Thymus (tissue), 11 donors: ENCODE measurements around the gene CCDC83. TPM values are rescaled to one million over a fixed set of nuclear protein-coding genes. Genes with fewer than 3 reads are reported as not detected.

Experiments used
- DNase-seq, 9 donors: peaks; one replicate each; pipeline ENCODE4 v3.0.0-alpha.2; 2013; ENCODE audit warnings: low spot score in 9 of 9, low read depth in 6 of 9, missing footprints in 1 of 9
- H3K27ac ChIP-seq, 2 donors: one replicate each; pipeline ENCODE4 v1.5.1; 2013; ENCODE audit warnings: control low read depth in 1 of 2, low read depth in 1 of 2, low read length in 1 of 2, mild to moderate bottlenecking in 1 of 2, moderate library complexity in 1 of 2
- H3K27me3 ChIP-seq, 2 donors: one replicate each; pipeline ENCODE4 v1.5.1; 2013; ENCODE audit warnings: low read length in 1 of 2; ENCODE audit not compliant: control insufficient read depth in 2 of 2, insufficient read depth in 1 of 2
- H3K36me3 ChIP-seq, 2 donors: one replicate each; pipeline ENCODE4 v1.5.1; 2013; ENCODE audit warnings: low read length in 1 of 2, mild to moderate bottlenecking in 1 of 2, moderate library complexity in 1 of 2; ENCODE audit not compliant: control insufficient read depth in 2 of 2, insufficient read depth in 2 of 2
- H3K4me1 ChIP-seq, 2 donors: one replicate each; pipeline ENCODE4 v1.5.1; 2013; ENCODE audit warnings: low read length in 2 of 2; ENCODE audit not compliant: control insufficient read depth in 2 of 2, insufficient read depth in 2 of 2
- H3K4me3 ChIP-seq, 2 donors: one replicate each; pipeline ENCODE4 v1.5.1; 2013; ENCODE audit warnings: low read length in 2 of 2, control low read depth in 1 of 2, mild to moderate bottlenecking in 1 of 2
- H3K9me3 ChIP-seq, 2 donors: one replicate each; pipeline ENCODE4 v1.5.1; 2013; ENCODE audit warnings: low read length in 1 of 2, mild to moderate bottlenecking in 1 of 2; ENCODE audit not compliant: control insufficient read depth in 2 of 2, insufficient read depth in 1 of 2
- WGBS: extraction: QIAGEN DNeasy Blood & Tissue Kit; methylation state at CpG from one replicate; pipeline ENCODE4 v1.1.7; 2013; 5-methylcytosine and 5-hydroxymethylcytosine counted together
- polyA plus RNA-seq: library from polyadenylated mRNA; stranded (reverse); fragments of 200-250 nt; gene quantifications from one replicate; pipeline ENCODE4 v1.2.3, GENCODE V29; 2013
- total RNA-seq: library from RNA; stranded (reverse); fragments of 120-200 nt; gene quantifications from one replicate; pipeline ENCODE4 v1.2.4, GENCODE V29; 2013
- donor health status: healthy.

CCDC83 gene
- total and polyA plus RNA-seq, 2 donors: 0.05 TPM; not detected in 1

- Histone ChIP-seq H3K27ac (no peak overlapping the region), H3K9me3 (no peaks in the 10 kb centered on the region), H3K36me3 (no peaks in the 10 kb centered on the region), H3K27me3 (no peaks in the 10 kb centered on the region), H3K4me1 (no peaks in the 10 kb centered on the region), H3K4me3 (no peak overlapping the region)
- no peak for DNase-seq
- WGBS: 95% methylated on average over 5 of the region's 5 CpGs
Measured at GRCh38 chr11:85889108-85889507, 33.9 kb downstream of the CCDC83 start.

- WGBS: 95% methylated on average over 8 of the region's 8 CpGs
- DNase-seq: no peak
- Histone ChIP-seq H3K36me3 (no peaks in the 10 kb centered on the region), H3K27ac (no peak overlapping the region), H3K4me1 (no peaks in the 10 kb centered on the region), H3K27me3 (no peaks in the 10 kb centered on the region), H3K9me3 (no peaks in the 10 kb centered on the region), H3K4me3 (no peak overlapping the region)
Measured at GRCh38 chr11:85889676-85890579, 34.7 kb downstream of the CCDC83 start.

- no peaks in the 10 kb centered on the region for H3K4me1 ChIP-seq
- WGBS: 90% methylated on average over 6 of the region's 6 CpGs
Measured at GRCh38 chr11:85893395-85893794, 38.2 kb downstream of the CCDC83 start.

GRCh38 chr11:85896876-85897275, 41.7 kb downstream of the CCDC83 start:
- Histone ChIP-seq H3K36me3 (no peaks in the 10 kb centered on the region), H3K9me3 (no peaks in the 10 kb centered on the region), H3K4me3 (no peak overlapping the region), H3K4me1 (no peaks in the 10 kb centered on the region), H3K27ac (no peak overlapping the region), H3K27me3 (no peaks in the 10 kb centered on the region)
- 98% methylated on average over 3 of the region's 3 CpGs for WGBS
- no peak for DNase-seq

More at GRCh38 chr11:85893395-85893794, 38.2 kb downstream of the CCDC83 start:
- Histone ChIP-seq H3K27me3 (no peaks in the 10 kb centered on the region), H3K9me3 (no peaks in the 10 kb centered on the region), H3K4me3 (no peak overlapping the region), H3K36me3 (no peaks in the 10 kb centered on the region), H3K27ac (no peak overlapping the region)
- DNase-seq: no peak

- H3K36me3 ChIP-seq: no peaks in the 10 kb centered on the region
- 50% methylated on average over 2 of the region's 2 CpGs for WGBS
- no peak for DNase-seq
- no peaks in the 10 kb centered on the region for H3K27me3 ChIP-seq
- H3K4me1 ChIP-seq: no peaks in the 10 kb centered on the region
- H3K9me3 ChIP-seq: no peaks in the 10 kb centered on the region
- H3K4me3 ChIP-seq: no peak overlapping the region
- no peak overlapping the region for H3K27ac ChIP-seq
Measured at GRCh38 chr11:85898456-85898855, 43.3 kb downstream of the CCDC83 start.

GRCh38 chr11:85902353-85902752, 47.2 kb downstream of the CCDC83 start:
- Histone ChIP-seq H3K27ac (no peak overlapping the region), H3K4me3 (no peak overlapping the region), H3K27me3 (no peaks in the 10 kb centered on the region), H3K4me1 (no peaks in the 10 kb centered on the region), H3K36me3 (no peaks in the 10 kb centered on the region), H3K9me3 (no peaks in the 10 kb centered on the region)
- DNase-seq: no peak
- 84% methylated on average over 3 of the region's 3 CpGs for WGBS

GRCh38 chr11:85903406-85903805, 48.2 kb downstream of the CCDC83 start:
- 95% methylated on average over 4 of the region's 4 CpGs for WGBS
- Histone ChIP-seq H3K4me3 (no peak overlapping the region), H3K36me3 (no peaks in the 10 kb centered on the region), H3K27me3 (no peaks in the 10 kb centered on the region), H3K9me3 (no peaks in the 10 kb centered on the region), H3K27ac (no peak overlapping the region), H3K4me1 (no peaks in the 10 kb centered on the region)
- no peak for DNase-seq

GRCh38 chr11:85903811-85904210, 48.6 kb downstream of the CCDC83 start:
- Histone ChIP-seq H3K4me1 (no peaks in the 10 kb centered on the region), H3K9me3 (no peaks in the 10 kb centered on the region), H3K36me3 (no peaks in the 10 kb centered on the region), H3K27me3 (no peaks in the 10 kb centered on the region), H3K27ac (no peak overlapping the region), H3K4me3 (no peak overlapping the region)
- DNase-seq: no peak
- WGBS: 95% methylated on average over 3 of the region's 3 CpGs

GRCh38 chr11:85912414-85912813, 57.2 kb downstream of the CCDC83 start:
- WGBS: 96% methylated on average over 2 of the region's 2 CpGs
- no peaks in the 10 kb centered on the region for H3K36me3 ChIP-seq
- H3K4me3 ChIP-seq: no peak overlapping the region
- H3K9me3 ChIP-seq: no peaks in the 10 kb centered on the region
- H3K27me3 ChIP-seq: no peaks in the 10 kb centered on the region
- no peak overlapping the region for H3K27ac ChIP-seq
- DNase-seq: no peak
- H3K4me1 ChIP-seq: no peaks in the 10 kb centered on the region
